ENCODE results near the gene ARHGAP18. TPM values are rescaled to one million over a fixed set of nuclear protein-coding genes. Genes with fewer than 3 reads are reported as not detected.

The ARHGAP18 gene
- total RNA-seq, 1 experiment from 2014 or later: 2.4 TPM

GRCh38 chr6:129596522-129596921 is 113.5 kb downstream of the ARHGAP18 start:
- no peak overlapping the region for H2BK5ac ChIP-seq (ENCODE audit: insufficient read length, low read length)
- H3K27me3 ChIP-seq (ENCODE audit: insufficient read depth, low read length): no peaks in the 10 kb centered on the region

More at GRCh38 chr6:129596522-129596921, 113.5 kb downstream of the ARHGAP18 start:
- Histone ChIP-seq H2AFZ (ENCODE audit: low read length) (no peak overlapping the region), H3K9me3 (ENCODE audit: control insufficient read depth, low read depth, low read length) (no peaks in the 10 kb centered on the region), H2BK20ac (ENCODE audit: low read depth, low read length, poor library complexity, severe bottlenecking) (no peak overlapping the region), H2BK12ac (ENCODE audit: insufficient read length, low read depth, low read length) (no peak overlapping the region), H3K14ac (ENCODE audit: insufficient read depth, low read length) (no peak overlapping the region), H2BK15ac (ENCODE audit: low read depth, low read length) (no peak overlapping the region), H4K91ac (ENCODE audit: insufficient read length, low read depth, low read length) (no peak overlapping the region), H3K79me2 (ENCODE audit: insufficient read depth, low read length) (no peaks in the 10 kb centered on the region), H2BK120ac (ENCODE audit: low read depth, low read length, poor library complexity, severe bottlenecking) (no peak overlapping the region), H3K79me1 (ENCODE audit: insufficient read depth, low read depth, low read length, poor library complexity, severe bottlenecking) (no peaks in the 10 kb centered on the region), H3K23ac (ENCODE audit: insufficient read length, low read depth, low read length) (no peak overlapping the region), H2AK5ac (ENCODE audit: insufficient read length, low read length) (no peak overlapping the region), H3K56ac (ENCODE audit: insufficient read length, low read depth, low read length) (no peak overlapping the region), H3K9ac (ENCODE audit: extremely low read depth, insufficient read length, low read length) (no peak overlapping the region), H4K5ac (ENCODE audit: insufficient read length, low read depth, low read length) (no peak overlapping the region), H3K4me1 (ENCODE audit: insufficient read depth, low read length) (no peaks in the 10 kb centered on the region), H3K4ac (ENCODE audit: low read depth, low read length) (no peak overlapping the region), H4K20me1 (ENCODE audit: control insufficient read depth, insufficient read depth, insufficient read length) (no peaks in the 10 kb centered on the region), H4K8ac (replicated peaks; ENCODE audit: insufficient read length, low read depth, low read length) (no peak overlapping the region), H3K18ac (ENCODE audit: insufficient read length, low read depth, low read length) (no peak overlapping the region), H3K4me2 (ENCODE audit: insufficient read depth, insufficient read length, low read length) (no peak overlapping the region), H3K27ac (ENCODE audit: insufficient read length, low read depth, low read length) (no peak overlapping the region), H3T11ph (ENCODE audit: low read length) (no peak overlapping the region), H3K23me2 (ENCODE audit: insufficient read length, low read depth, low read length, poor library complexity, severe bottlenecking) (no peaks in the 10 kb centered on the region)
- H3K27ac Mint-ChIP-seq: no peak overlapping the region
- peaks cover 5 to 6% of the 10 kb centered on the region in 2 experiments for H3K4me1 Mint-ChIP-seq
- no peak overlapping the region for H3K4me3 Mint-ChIP-seq
- TF ChIP-seq CTCF (conservative IDR thresholded peaks at IDR 0.05): no peak
- no peaks in the 10 kb centered on the region for H3K36me3 Mint-ChIP-seq (ENCODE audit: insufficient read depth in 1 of 3, low read depth in 3 of 3)
- WGBS (ENCODE audit: extremely low coverage, insufficient read length, low lambda C conversion rate): no CpG with 5 or more reads among the region's 1 CpG
- H3K27me3 Mint-ChIP-seq (ENCODE audit: low read depth): no peaks in the 10 kb centered on the region
- DNase-seq: no peak
- no peaks in the 10 kb centered on the region for H3K9me3 Mint-ChIP-seq
